ENCODE data around the gene CDH11.

GRCh38 chr16:64990101-64990500 lies 131.8 kb downstream of the CDH11 start:
- TF ChIP-seq ZNF384 (IDR thresholded peaks at IDR 0.05; ENCODE audit: low read depth, low read length) = no peak
- TF ChIP-seq ARNT (IDR thresholded peaks at IDR 0.05) = no peak
- TF ChIP-seq, protein P1, sequence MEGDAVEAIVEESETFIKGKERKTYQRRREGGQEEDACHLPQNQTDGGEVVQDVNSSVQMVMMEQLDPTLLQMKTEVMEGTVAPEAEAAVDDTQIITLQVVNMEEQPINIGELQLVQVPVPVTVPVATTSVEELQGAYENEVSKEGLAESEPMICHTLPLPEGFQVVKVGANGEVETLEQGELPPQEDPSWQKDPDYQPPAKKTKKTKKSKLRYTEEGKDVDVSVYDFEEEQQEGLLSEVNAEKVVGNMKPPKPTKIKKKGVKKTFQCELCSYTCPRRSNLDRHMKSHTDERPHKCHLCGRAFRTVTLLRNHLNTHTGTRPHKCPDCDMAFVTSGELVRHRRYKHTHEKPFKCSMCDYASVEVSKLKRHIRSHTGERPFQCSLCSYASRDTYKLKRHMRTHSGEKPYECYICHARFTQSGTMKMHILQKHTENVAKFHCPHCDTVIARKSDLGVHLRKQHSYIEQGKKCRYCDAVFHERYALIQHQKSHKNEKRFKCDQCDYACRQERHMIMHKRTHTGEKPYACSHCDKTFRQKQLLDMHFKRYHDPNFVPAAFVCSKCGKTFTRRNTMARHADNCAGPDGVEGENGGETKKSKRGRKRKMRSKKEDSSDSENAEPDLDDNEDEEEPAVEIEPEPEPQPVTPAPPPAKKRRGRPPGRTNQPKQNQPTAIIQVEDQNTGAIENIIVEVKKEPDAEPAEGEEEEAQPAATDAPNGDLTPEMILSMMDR (IDR thresholded peaks at IDR 0.05 in 2 of 3, conservative IDR thresholded peaks at IDR 0.05 in 1 of 3; ENCODE audit: insufficient read depth in 2 of 3, low read depth in 1 of 3, low read length in 3 of 3) = no peak
- no peak for TF ChIP-seq NFE2L1 (tag; IDR thresholded peaks at IDR 0.05; ENCODE audit: borderline replicate concordance, low read depth)
- no peak for TF ChIP-seq ZNF232 (CRISPR knock-in tag; IDR thresholded peaks at IDR 0.05)
- TF ChIP-seq LEF1 (IDR thresholded peaks at IDR 0.05) = no peak
- no peak for TF ChIP-seq ZFP1 (CRISPR knock-in tag; IDR thresholded peaks at IDR 0.05)
- no peak for TF ChIP-seq EZH2 (IDR thresholded peaks at IDR 0.05; ENCODE audit: borderline replicate concordance, low read depth, low read length)
- no peak for TF ChIP-seq MTA1 (IDR thresholded peaks at IDR 0.05; ENCODE audit: borderline replicate concordance)
- TF ChIP-seq, protein P2, sequence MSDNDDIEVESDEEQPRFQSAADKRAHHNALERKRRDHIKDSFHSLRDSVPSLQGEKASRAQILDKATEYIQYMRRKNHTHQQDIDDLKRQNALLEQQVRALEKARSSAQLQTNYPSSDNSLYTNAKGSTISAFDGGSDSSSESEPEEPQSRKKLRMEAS (CRISPR knock-in tag; IDR thresholded peaks at IDR 0.05) = no peak
- no peak for TF ChIP-seq ARHGAP35 (IDR thresholded peaks at IDR 0.05; ENCODE audit: partially characterized antibody)
- TF ChIP-seq POLR2A (conservative IDR thresholded peaks at IDR 0.05) = no peak
- no peak for TF ChIP-seq ESRRA (IDR thresholded peaks at IDR 0.05; ENCODE audit: borderline replicate concordance, low read depth)

Data from K562 (cell line).